Liver (tissue), 9 donors: ENCODE data around the gene PDLIM7. TPM values are rescaled to one million over a fixed set of nuclear protein-coding genes. Genes with fewer than 3 reads are reported as not detected.

Experiments used
- DNase-seq: peaks from one replicate; pipeline ENCODE4 v3.0.0-alpha.2; 2017; ENCODE audit warnings: low spot score
- H3K27ac ChIP-seq, 2 donors: one replicate each; pipeline ENCODE4 v1.7.0; 2013; ENCODE audit warnings: inconsistent platforms in 2 of 2, low read length in 2 of 2, control low read depth in 1 of 2, low read depth in 1 of 2, mild to moderate bottlenecking in 1 of 2
- H3K27me3 ChIP-seq, 4 donors: one replicate each; pipeline versions ENCODE4 v1.6.1 to v1.7.0; 2013; ENCODE audit warnings: low read length in 3 of 4, inconsistent platforms in 1 of 4, mild to moderate bottlenecking in 1 of 4, moderate library complexity in 1 of 4; ENCODE audit not compliant: control insufficient read depth in 4 of 4, insufficient read depth in 4 of 4
- H3K36me3 ChIP-seq, 4 donors: one replicate each; pipeline versions ENCODE4 v1.6.1 to v1.7.0; 2013; ENCODE audit warnings: low read length in 3 of 4, mild to moderate bottlenecking in 3 of 4, low read depth in 1 of 4, moderate library complexity in 1 of 4; ENCODE audit not compliant: control insufficient read depth in 4 of 4, insufficient read depth in 3 of 4
- H3K4me1 ChIP-seq, 4 donors: one replicate each; pipeline versions ENCODE4 v1.6.1 to v1.7.0; 2013; ENCODE audit warnings: low read length in 3 of 4, mild to moderate bottlenecking in 3 of 4, moderate library complexity in 1 of 4; ENCODE audit not compliant: control insufficient read depth in 4 of 4, insufficient read depth in 4 of 4
- H3K4me3 ChIP-seq, 3 donors: one replicate each; pipeline versions ENCODE4 v1.6.1 to v1.7.0; 2013; ENCODE audit warnings: low read length in 3 of 3, control low read depth in 1 of 3, low read depth in 1 of 3, mild to moderate bottlenecking in 1 of 3
- H3K9ac ChIP-seq, 2 donors: one replicate each; pipeline ENCODE4 v1.7.0; 2013; ENCODE audit warnings: low read length in 2 of 2, mild to moderate bottlenecking in 2 of 2, moderate library complexity in 2 of 2, control low read depth in 1 of 2, low read depth in 1 of 2
- H3K9me3 ChIP-seq, 4 donors: one replicate each; pipeline versions ENCODE4 v1.6.1 to v1.7.0; 2013; ENCODE audit warnings: low read length in 3 of 4; ENCODE audit not compliant: control insufficient read depth in 4 of 4
- FOXA1 ChIP-seq: IDR thresholded peaks from 2 replicates; pipeline ENCODE4 v1.6.1; 2016; ENCODE audit warnings: antibody characterized with exemption
- FOXA2 ChIP-seq: IDR thresholded peaks from 2 replicates; pipeline ENCODE4 v1.6.1; 2016; ENCODE audit warnings: antibody characterized with exemption
- GABPA ChIP-seq, 2 donors: IDR thresholded peaks in 1 of 2; conservative IDR thresholded peaks in 1 of 2; 2 replicates each; pipeline ENCODE4 v1.6.1; 2016; ENCODE audit warnings: antibody characterized with exemption in 2 of 2, mild to moderate bottlenecking in 1 of 2, moderate library complexity in 1 of 2
- HNF4A ChIP-seq, 2 donors: conservative IDR thresholded peaks; 2 replicates each; pipeline ENCODE4 v1.6.1; 2016; ENCODE audit warnings: antibody characterized with exemption in 2 of 2, mild to moderate bottlenecking in 2 of 2
- JUND ChIP-seq, 2 donors: IDR thresholded peaks; 2 replicates each; pipeline ENCODE4 v1.6.1; 2016; ENCODE audit warnings: antibody characterized with exemption in 2 of 2
- NR2F2 ChIP-seq: IDR thresholded peaks from 2 replicates; pipeline ENCODE4 v1.6.1; 2016; ENCODE audit warnings: antibody characterized with exemption
- RAD21 ChIP-seq, 2 donors: IDR thresholded peaks; 2 replicates each; pipeline ENCODE4 v1.6.1; 2016; ENCODE audit warnings: antibody characterized with exemption in 2 of 2, mild to moderate bottlenecking in 2 of 2
- RXRA ChIP-seq, 2 donors: IDR thresholded peaks; 2 replicates each; pipeline ENCODE4 v1.6.1; 2017 to 2018; ENCODE audit warnings: antibody characterized with exemption in 2 of 2, mild to moderate bottlenecking in 1 of 2
- SP1 ChIP-seq: IDR thresholded peaks from 2 replicates; pipeline ENCODE4 v1.6.1; 2018; ENCODE audit warnings: antibody characterized with exemption, mild to moderate bottlenecking
- TAF1 ChIP-seq: conservative IDR thresholded peaks from 2 replicates; pipeline ENCODE4 v1.6.1; 2016; ENCODE audit warnings: antibody characterized with exemption, mild to moderate bottlenecking
- WGBS: extraction: QIAGEN DNeasy Blood & Tissue Kit; methylation state at CpG from one replicate; pipeline ENCODE4 v1.1.7; 2013; 5-methylcytosine and 5-hydroxymethylcytosine counted together
- polyA plus RNA-seq, 2 donors: library from polyadenylated mRNA; stranded (reverse) in 1 of 2; unstranded in 1 of 2; fragments of 200-250 nt in 1 of 2; fragments of >200 nt in 1 of 2; fragmentation: Nextera tagmentation in 1 of 2; extraction: Ambion mirVana in 1 of 2; gene quantifications; one replicate each; pipeline versions ENCODE4 v1.2.1 to v1.2.3, GENCODE V29; 2013 to 2015
- total RNA-seq, 2 donors: library from RNA; depleted of rRNA; stranded (reverse); fragments of >200 nt; gene quantifications; one replicate each; pipeline ENCODE4 v1.2.3, GENCODE V29; 2014
- TF ChIP-seq, protein P1 (sequence below): IDR thresholded peaks from 2 replicates; pipeline ENCODE4 v1.6.1; 2016; ENCODE audit warnings: antibody characterized with exemption
- TF ChIP-seq, protein P2 (sequence below): IDR thresholded peaks from 2 replicates; pipeline ENCODE4 v1.6.1; 2016; ENCODE audit warnings: antibody characterized with exemption
- donor health status: healthy.
- donor health status: healthy.
- donor health status: healthy.
- donor health status: healthy.
- donor health status: healthy.

PDLIM7 gene
- total and polyA plus RNA-seq, 4 donors: 5.5 to 36.0 (median 8.5) TPM

DNA sequence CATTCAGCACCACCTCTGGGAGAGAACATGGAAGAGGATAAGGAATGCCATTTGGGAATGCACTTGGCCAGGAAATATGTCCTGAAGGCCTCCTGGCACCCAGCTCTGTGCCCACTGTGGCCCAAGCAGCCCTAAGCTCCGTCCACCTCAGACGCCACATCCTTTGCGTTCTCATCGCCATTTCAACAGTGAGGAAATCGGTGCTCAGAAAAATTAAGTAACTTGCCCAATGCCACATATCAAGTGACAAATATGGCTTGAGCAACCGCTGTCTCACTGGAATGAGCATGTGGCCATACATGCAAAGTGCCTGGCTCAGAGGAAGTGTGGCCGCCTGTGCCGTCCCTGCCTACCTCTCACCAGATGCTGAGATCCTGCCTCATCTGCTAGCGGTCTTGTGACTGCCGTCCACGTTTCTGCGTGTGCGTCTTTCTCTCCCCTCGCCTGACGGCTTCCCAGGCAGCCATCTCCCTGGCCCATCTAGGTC lies 13.2 kb upstream of the PDLIM7 start:
- H3K4me3 ChIP-seq: no peak overlapping the region
- TF ChIP-seq, protein P1, sequence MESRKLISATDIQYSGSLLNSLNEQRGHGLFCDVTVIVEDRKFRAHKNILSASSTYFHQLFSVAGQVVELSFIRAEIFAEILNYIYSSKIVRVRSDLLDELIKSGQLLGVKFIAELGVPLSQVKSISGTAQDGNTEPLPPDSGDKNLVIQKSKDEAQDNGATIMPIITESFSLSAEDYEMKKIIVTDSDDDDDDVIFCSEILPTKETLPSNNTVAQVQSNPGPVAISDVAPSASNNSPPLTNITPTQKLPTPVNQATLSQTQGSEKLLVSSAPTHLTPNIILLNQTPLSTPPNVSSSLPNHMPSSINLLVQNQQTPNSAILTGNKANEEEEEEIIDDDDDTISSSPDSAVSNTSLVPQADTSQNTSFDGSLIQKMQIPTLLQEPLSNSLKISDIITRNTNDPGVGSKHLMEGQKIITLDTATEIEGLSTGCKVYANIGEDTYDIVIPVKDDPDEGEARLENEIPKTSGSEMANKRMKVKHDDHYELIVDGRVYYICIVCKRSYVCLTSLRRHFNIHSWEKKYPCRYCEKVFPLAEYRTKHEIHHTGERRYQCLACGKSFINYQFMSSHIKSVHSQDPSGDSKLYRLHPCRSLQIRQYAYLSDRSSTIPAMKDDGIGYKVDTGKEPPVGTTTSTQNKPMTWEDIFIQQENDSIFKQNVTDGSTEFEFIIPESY: no peak
- TF ChIP-seq GABPA (IDR thresholded peaks at IDR 0.05 in 1 of 2, conservative IDR thresholded peaks at IDR 0.05 in 1 of 2): no peak
- no peak for TF ChIP-seq RAD21 (IDR thresholded peaks at IDR 0.05)
- no peak for TF ChIP-seq HNF4A (conservative IDR thresholded peaks at IDR 0.05)
- no peak for TF ChIP-seq FOXA2
- no peak for TF ChIP-seq NR2F2
- TF ChIP-seq RXRA (IDR thresholded peaks at IDR 0.05): no peak
- TF ChIP-seq JUND (IDR thresholded peaks at IDR 0.05): no peak
- TF ChIP-seq, protein P2, sequence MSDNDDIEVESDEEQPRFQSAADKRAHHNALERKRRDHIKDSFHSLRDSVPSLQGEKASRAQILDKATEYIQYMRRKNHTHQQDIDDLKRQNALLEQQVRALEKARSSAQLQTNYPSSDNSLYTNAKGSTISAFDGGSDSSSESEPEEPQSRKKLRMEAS: no peak
- no peak for TF ChIP-seq FOXA1
- no peak for TF ChIP-seq TAF1
- no peak for TF ChIP-seq SP1
- H3K9ac ChIP-seq: no peak overlapping the region
- no peaks in the 10 kb centered on the region for H3K27me3 ChIP-seq
- DNase-seq: no peak
- H3K27ac ChIP-seq: peak overlapping the region; percentile 36 to 81
- 88% methylated on average over 15 of the region's 15 CpGs for WGBS
- H3K36me3 ChIP-seq: peaks cover 12 to 48% (median 14%) of the 10 kb centered on the region in 4 donors
- no peaks in the 10 kb centered on the region for H3K9me3 ChIP-seq
- H3K4me1 ChIP-seq: peaks cover 1 to 24% (median 6%) of the 10 kb centered on the region in 4 donors

DNA sequence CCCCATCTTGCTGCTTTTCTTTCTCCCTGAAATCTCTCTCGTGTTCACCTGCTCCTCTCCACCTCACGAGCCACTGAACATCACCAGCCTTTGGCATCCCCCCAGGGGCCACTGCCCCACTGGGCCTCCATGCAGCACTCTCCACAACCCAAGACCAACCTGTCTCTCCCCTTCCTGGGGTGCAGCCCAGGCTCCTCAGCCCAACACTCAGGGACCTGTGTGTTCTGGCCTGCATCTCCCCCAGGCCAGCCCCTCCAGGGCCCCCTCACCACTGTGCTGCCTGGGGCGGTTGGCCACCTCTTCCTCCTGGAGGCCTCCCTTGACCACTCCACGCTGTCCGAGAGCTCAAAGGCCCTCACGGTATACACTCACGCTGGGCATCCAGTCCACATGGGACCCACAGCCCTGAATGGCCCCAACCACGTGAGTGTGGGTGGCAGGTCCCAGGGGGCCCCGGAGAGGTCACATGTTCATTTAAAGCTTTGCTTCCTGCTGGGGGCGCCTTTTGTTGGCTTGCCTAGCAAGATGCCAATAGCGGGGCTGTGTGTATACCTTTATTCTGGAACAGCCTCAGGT lies 12.7 kb upstream of the PDLIM7 start:
- peaks cover 8 to 43% (median 13%) of the 10 kb centered on the region in 4 donors for H3K36me3 ChIP-seq
- peaks cover 0 to 19% (median 1%) of the 10 kb centered on the region in 4 donors for H3K4me1 ChIP-seq
- H3K9ac ChIP-seq: peak overlapping the region in 1 of 2 donors; percentile 6
- peak overlapping the region; percentile 36 to 81 for H3K27ac ChIP-seq
- no peak for DNase-seq
- WGBS: 78% methylated on average over 11 of the region's 11 CpGs
- TF ChIP-seq JUND (IDR thresholded peaks at IDR 0.05): no peak
- TF ChIP-seq GABPA (IDR thresholded peaks at IDR 0.05 in 1 of 2, conservative IDR thresholded peaks at IDR 0.05 in 1 of 2): no peak
- TF ChIP-seq NR2F2: no peak
- no peak for TF ChIP-seq FOXA1
- TF ChIP-seq, protein P2: no peak
- H3K27me3 ChIP-seq: no peaks in the 10 kb centered on the region
- H3K4me3 ChIP-seq: no peak overlapping the region
- no peaks in the 10 kb centered on the region for H3K9me3 ChIP-seq

DNA sequence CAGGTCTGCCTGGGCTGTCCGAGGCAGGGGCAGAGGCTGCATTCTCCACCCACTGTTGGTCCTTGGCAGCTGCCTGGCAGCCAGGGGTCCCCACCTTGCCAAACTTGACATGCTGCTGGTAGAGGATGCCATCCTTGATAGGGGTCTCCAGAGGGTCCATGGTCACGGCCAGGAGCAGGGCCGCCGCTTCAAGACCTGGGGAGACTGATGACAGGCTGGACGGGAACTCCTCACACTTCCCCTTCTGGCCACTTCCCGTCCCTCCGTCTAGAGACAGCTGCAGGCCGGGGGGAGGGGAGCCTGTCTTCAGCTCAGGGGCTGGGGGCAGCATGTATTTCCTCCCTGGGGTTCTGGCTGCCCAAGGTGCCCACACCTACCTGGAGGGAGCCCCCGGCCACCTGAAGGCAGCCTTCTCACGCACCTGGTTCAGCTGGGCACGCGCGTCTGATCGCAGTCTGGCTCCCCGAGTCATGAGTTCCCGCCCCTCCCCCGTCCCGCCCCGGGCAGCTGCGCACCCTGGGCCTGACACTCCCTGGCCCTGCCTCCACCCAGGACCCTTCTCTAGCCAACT lies 12.1 kb upstream of the PDLIM7 start, which contains the start of gene DOK3:
Gene DOK3, minus strand, starts transcription at position 446 of the 571 bp plus-strand sequence. Its CDS starts 286 bp downstream, at position 160.
- WGBS: 54% methylated on average over 20 of the region's 20 CpGs
- H3K9ac ChIP-seq: peak within 1 kb of the TSS in 1 of 2 donors; percentile 22
- DNase-seq: peak; percentile 68
- TF ChIP-seq, protein P1: no peak
- TF ChIP-seq GABPA (IDR thresholded peaks at IDR 0.05 in 1 of 2, conservative IDR thresholded peaks at IDR 0.05 in 1 of 2): no peak
- TF ChIP-seq HNF4A (conservative IDR thresholded peaks at IDR 0.05): no peak
- no peak for TF ChIP-seq TAF1
- H3K4me1 ChIP-seq: peaks cover 0 to 12% (median under 1%) of the 10 kb centered on the region in 4 donors
- no peaks in the 10 kb centered on the region for H3K27me3 ChIP-seq
- no peaks in the 10 kb centered on the region for H3K9me3 ChIP-seq
- peak within 1 kb of the TSS; percentile 9 to 17 (median 11) for H3K4me3 ChIP-seq
- peak within 1 kb of the TSS; percentile 36 to 81 for H3K27ac ChIP-seq
- H3K36me3 ChIP-seq: peaks cover 4 to 37% (median 9%) of the 10 kb centered on the region in 4 donors
